HG02884 (cell line): ENCODE data around the gene NELL1.
"Not testable (repeated sequence)": the region's sequence is repeated elsewhere in the genome, so short reads cannot be mapped to it uniquely, and the experiment has no call there.

Experiments
- ATAC-seq: cut with Tn5 transposase; IDR thresholded peaks from one replicate; pipeline ENCODE4 v1.9.1; 2021; ENCODE audit warnings: mild to moderate bottlenecking, moderate library complexity; ENCODE audit not compliant: unreplicated experiment

Gene NELL1

DNA sequence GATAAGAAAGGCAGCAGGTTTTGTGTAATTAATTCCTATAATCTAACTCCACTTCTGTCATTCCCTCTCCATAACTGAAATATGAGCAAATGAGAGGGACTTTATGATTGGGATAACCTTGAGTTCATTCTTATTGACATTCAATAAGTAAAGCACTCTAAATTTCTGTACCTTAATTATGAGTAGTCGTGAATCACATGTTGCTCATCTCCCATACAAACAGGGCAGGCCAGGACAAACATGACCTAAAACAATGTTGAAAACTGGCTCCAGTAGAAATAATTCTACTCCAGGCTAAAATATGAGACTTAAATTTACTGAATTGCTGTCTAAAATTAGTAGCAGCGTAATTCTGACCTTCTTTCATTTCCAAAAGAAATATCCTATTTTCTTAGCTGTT, 505.4 kb downstream of the NELL1 start:
- no peak for ATAC-seq

GRCh38 chr11:21177379-21177778, 508.0 kb downstream of the NELL1 start:
- no peak for ATAC-seq

DNA sequence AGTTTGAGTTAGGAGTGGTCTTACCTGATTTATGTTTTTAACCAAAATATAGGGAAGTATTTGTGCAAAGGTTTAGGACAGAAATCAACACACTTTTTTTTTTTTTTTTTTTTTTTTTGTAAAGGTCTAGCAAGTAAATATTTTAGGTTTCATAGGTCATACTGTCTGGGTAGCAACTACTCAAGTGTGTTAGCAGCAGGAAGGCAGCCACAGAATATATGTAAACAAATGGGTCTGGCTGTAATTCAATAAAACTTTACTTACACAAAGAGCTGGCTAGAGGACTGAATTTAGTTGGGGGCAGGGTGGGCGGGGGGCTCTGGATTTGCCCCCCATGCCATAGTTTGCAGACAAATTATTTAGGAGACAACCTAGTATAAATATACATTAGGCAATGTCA, 510.4 kb downstream of the NELL1 start:
- no peak for ATAC-seq

DNA sequence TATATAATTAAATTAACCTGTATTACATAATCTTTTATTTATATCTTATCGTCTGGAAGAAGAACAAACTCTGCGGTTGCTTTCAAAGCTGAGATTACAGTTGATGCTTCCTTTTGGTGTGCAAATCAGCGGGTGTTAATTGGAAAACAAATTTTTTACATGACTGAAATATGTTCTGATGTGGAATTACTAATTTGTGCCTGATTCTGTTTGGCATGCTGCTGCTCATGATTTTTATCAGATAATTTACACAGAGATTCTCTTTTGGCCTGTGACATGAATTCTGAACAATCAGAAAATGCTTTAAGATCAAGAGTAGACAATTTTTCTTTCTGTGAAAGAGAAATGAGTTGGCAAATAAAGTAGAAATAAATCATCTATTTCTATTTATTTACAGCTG, 510.8 kb downstream of the NELL1 start:
- ATAC-seq: no peak

GRCh38 chr11:21185959-21186358, 516.6 kb downstream of the NELL1 start:
- ATAC-seq: no peak

DNA sequence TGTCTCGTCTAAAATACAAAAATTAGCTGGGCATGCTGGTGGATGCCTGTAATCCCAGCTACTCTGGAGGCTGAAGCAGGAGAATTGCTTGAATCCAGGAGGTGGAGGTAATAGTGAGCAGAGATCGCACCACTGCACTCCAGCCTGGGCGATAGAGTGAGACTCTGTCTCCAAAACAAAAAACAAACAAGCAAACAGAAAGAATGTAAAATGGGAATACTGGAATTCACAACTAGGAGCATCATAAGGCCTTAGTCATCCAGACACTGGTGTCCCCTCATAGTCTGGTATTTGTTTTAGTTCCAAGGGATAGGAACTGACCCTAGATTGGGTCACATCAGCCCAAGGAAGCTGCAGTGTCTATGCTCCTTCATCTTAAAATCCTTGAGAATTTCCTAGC, 520.8 kb downstream of the NELL1 start:
- no peak for ATAC-seq

GRCh38 chr11:21195995-21196394, 526.6 kb downstream of the NELL1 start:
- ATAC-seq: no peak

GRCh38 chr11:21198498-21198897, 529.1 kb downstream of the NELL1 start:
- no peak for ATAC-seq

DNA sequence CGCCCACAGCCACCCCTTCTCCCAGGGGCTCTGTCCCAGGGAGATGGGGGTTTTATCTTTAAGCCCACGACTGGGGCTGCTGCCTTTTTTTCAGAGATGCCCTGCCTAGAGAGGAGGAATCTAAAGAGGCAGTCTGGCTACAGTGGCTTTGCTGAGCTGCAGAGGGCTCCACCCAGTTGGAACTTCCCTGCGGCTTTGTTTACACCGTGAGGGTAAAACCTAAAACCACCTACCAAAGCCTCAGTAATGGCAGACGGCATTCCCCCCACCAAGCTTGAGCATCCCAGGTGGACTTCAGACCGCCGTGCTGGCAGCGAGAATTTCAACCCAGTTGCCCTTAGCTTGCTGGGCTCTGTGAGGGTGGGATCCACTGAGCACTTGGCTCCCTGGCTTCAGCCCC, 535.8 kb downstream of the NELL1 start:
- no peak for ATAC-seq

DNA sequence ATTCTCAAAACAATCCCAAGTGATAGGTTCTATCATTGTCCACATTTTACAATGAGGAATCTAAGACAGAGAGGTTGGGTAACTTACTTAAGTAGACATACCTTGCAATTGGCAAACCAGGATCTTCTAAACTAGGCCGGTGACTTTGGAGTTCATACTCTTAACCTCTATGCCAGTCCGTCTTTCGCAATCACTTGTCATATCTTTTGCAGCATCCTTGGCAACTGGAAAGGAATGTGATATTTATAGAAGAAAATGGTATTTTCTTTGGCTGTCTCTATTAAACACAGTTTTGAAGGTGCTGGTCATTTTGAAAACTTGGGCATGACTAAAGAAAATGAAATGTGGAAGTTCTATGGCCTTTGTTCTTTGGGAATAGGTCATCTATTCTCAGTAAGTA, 556.5 kb downstream of the NELL1 start:
- ATAC-seq: no peak

- ATAC-seq: no peak
Measured at GRCh38 chr11:21229224-21229623, 559.8 kb downstream of the NELL1 start.

- no peak for ATAC-seq
Measured at GRCh38 chr11:21250196-21250595, 580.8 kb downstream of the NELL1 start.

GRCh38 chr11:21254055-21254454, 584.7 kb downstream of the NELL1 start:
- no peak for ATAC-seq

DNA sequence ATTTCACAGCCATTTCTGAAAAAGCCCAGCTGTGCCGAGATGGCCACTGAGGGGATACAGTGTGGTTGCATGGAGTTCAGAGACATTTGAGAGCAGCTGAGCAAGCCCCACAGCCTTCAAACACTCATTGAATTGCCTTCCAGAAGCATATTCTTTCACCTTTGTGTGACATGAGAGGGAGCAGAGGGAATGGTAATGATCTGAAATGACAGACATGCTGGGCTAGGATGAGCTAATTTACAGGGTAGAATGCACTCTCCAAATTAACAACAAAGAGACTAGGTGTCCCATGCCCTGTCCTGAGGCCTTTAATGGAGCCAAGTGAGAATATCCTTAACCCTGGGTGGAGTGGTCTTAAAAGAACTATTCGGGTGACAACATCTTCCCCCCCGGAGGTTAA, 585.4 kb downstream of the NELL1 start:
- no peak for ATAC-seq

- no peak for ATAC-seq
Measured at GRCh38 chr11:21257461-21257860, 588.1 kb downstream of the NELL1 start.

DNA sequence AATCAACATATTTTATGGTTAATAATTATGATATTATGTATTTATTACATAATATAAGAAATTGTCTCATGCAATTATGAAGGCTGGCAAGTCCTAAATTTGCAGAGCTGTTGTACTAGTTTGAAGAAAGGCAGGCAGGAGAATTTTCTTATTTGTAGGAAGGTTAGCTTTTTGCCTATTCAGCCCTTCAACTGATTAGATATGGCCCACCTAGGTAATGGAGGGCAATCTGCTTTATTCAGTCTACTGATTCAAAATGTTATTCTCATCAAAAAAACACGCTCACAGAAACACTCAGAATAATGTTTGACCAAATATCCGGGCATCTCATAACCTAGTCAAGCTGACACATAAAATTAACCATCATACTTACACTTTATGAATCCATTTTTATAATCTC, 589.0 kb downstream of the NELL1 start:
- ATAC-seq: no peak

- no peak for ATAC-seq
Measured at GRCh38 chr11:21260101-21260500, 590.7 kb downstream of the NELL1 start.

DNA sequence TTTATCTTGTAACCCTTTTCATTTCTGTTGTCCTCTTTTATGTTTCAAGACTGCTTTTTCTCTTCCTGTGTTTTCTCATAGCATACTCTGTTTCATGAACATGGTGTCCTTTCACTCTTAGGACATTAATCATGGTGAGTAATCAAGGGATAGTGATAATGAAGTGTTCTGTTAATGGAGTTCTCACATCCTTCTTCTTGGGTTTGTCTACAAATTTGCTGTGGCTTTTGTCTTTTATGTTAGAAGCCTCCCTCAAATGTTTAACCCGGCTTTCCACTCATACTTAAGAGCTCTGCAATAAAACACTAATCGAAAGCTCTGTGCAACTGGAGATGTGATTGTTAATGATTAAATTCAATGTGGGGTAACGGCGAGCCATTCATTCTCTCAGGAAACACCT, 593.6 kb downstream of the NELL1 start:
- ATAC-seq: no peak

- no peak for ATAC-seq
Measured at GRCh38 chr11:21264125-21264524, 594.7 kb downstream of the NELL1 start.

- no peak for ATAC-seq
Measured at GRCh38 chr11:21268036-21268435, 598.6 kb downstream of the NELL1 start.

DNA sequence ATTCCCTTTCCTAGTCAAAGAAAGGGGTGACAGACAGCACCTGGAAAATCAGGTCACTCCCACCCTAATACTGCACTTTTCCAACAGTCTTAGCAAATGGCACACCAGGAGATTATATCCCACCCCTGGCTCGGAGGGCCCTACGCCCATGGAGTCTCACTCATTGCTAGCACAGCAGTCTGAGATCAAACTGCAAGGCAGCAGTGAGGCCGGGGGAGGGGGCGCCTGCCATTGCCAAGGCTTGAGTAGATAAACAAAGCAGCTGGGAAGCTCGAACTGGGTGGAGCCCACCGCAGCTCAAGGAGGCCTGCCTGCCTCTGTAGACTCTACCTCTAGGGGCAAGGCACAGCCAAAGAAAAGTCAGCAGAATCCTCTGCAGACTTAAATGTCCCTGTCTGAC, 602.8 kb downstream of the NELL1 start:
- ATAC-seq: not testable (repeated sequence)

- no peak for ATAC-seq
Measured at GRCh38 chr11:21278840-21279239, 609.5 kb downstream of the NELL1 start.

- no peak for ATAC-seq
Measured at GRCh38 chr11:21285104-21285503, 615.7 kb downstream of the NELL1 start.

DNA sequence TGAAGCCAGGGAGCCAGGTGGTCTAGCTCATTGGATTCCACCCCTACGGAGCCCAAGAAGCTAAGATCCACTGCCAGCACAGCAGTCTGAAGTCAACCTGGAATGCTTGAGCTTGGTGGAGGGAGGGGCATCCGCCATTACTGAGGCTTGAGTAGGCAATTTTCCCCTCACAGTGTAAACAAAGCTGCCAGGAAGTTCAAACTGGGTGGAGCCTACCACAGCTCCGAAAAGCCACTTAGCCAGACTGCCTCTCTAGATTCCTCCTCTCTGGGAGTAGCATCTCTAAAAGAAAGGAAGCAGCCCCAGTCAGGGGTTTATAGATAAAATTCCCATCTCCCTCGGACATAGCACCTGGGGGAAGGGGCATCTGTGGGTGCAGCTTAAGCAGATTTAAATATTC, 620.3 kb downstream of the NELL1 start:
- ATAC-seq: no peak
